Measurements from ENCODE around the gene FAM98B. TPM values are rescaled to one million over a fixed set of nuclear protein-coding genes. Genes with fewer than 3 reads are reported as not detected.

Gene FAM98B
- total and polyA plus RNA-seq, 2 of the 8 experiments (the other 6 are each of a cell fraction or from before 2014, with no cell fraction given), result 5.9 to 48.4 TPM

DNA sequence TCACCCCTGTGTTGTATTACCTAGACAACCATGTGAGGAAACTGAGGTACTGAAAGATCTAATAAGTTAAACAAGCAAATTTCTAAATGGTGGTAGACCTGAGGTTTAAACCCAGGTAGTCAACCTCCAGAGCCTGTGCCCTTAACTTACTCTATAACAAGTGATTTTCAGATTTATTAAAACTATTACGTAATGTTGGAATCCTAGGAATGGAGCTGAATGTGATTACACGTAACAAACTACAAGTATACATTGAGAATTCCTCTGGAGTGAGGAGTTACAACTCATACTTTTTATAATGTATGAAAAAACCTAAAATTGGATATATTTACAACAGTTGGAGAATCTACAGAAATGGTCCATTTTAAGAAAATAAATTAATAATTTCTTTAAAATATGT, 18.0 kb downstream of the FAM98B start:
- POLR2A ChIA-PET (ENCODE audit: partially characterized antibody), result no interaction called here
- TF ChIP-seq, protein P1, sequence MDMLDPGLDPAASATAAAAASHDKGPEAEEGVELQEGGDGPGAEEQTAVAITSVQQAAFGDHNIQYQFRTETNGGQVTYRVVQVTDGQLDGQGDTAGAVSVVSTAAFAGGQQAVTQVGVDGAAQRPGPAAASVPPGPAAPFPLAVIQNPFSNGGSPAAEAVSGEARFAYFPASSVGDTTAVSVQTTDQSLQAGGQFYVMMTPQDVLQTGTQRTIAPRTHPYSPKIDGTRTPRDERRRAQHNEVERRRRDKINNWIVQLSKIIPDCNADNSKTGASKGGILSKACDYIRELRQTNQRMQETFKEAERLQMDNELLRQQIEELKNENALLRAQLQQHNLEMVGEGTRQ (IDR thresholded peaks at IDR 0.05; ENCODE audit: low read length), result no peak
- TF ChIP-seq KDM1A (IDR thresholded peaks at IDR 0.05; ENCODE audit: borderline replicate concordance, low read length) (no peak), GABPA (IDR thresholded peaks at IDR 0.05; ENCODE audit: borderline replicate concordance, insufficient read depth, low read length) (no peak), SIRT6 (IDR thresholded peaks at IDR 0.05; ENCODE audit: low read length) (no peak), CHD1 (IDR thresholded peaks at IDR 0.05; ENCODE audit: low read depth, low read length) (no peak), CEBPB (IDR thresholded peaks at IDR 0.05; ENCODE audit: low read depth, low read length) (no peak), CBX8 (IDR thresholded peaks at IDR 0.05; ENCODE audit: borderline replicate concordance, low read depth, low read length) (no peak), TBP (IDR thresholded peaks at IDR 0.05; ENCODE audit: low read depth, low read length) (no peak), TAF7 (optimal IDR thresholded peaks at IDR 0.05; ENCODE audit: borderline replicate concordance, low read depth, low read length) (no peak), GTF2F1 (IDR thresholded peaks at IDR 0.05; ENCODE audit: borderline replicate concordance, low read depth, low read length) (no peak), EZH2 (IDR thresholded peaks at IDR 0.05; ENCODE audit: low read depth, low read length, severe bottlenecking) (no peak), HDAC6 (IDR thresholded peaks at IDR 0.05; ENCODE audit: low read depth, low read length) (no peak)
- TF ChIP-seq, protein P2, sequence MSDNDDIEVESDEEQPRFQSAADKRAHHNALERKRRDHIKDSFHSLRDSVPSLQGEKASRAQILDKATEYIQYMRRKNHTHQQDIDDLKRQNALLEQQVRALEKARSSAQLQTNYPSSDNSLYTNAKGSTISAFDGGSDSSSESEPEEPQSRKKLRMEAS (IDR thresholded peaks at IDR 0.05), result no peak

More for the DNA sequence above, 18.0 kb downstream of the FAM98B start:
- Histone ChIP-seq H3K79me1 (ENCODE audit: low read depth, low read length) (no peaks in the 10 kb centered on the region), H3K23me2 (ENCODE audit: low read depth, low read length) (no peaks in the 10 kb centered on the region), H3K4me3 (ENCODE audit: extremely low read depth in 1 of 4, insufficient read depth in 2 of 4, low read depth in 3 of 4, low read length in 4 of 4) (no peak overlapping the region), H3K36me3 (ENCODE audit: control insufficient read depth in 2 of 4, insufficient read depth in 4 of 4, low read length in 3 of 4) (peaks cover 3 to 31% (median 18%) of the 10 kb centered on the region in 4 experiments; a peak in 7 of 8 replicates), H2AFZ (ENCODE audit: low read length) (no peak overlapping the region), H4K8ac (ENCODE audit: extremely low read depth, insufficient read depth, low read length) (no peak overlapping the region), H3K23ac (ENCODE audit: insufficient read length) (no peak overlapping the region), H3K27me3 (replicated peaks in 1 of 4; ENCODE audit: control insufficient read depth in 3 of 4, extremely low read depth in 1 of 4, insufficient read depth in 3 of 4, low read length in 3 of 4) (no peaks in the 10 kb centered on the region), H3K9ac (replicated peaks in 1 of 4; ENCODE audit: extremely low read depth in 1 of 4, low read depth in 3 of 4, low read length in 3 of 4) (no peak overlapping the region), H3K4me2 (ENCODE audit: insufficient read depth in 1 of 2, low read depth in 2 of 2, low read length in 2 of 2) (no peak overlapping the region), H2BK12ac (ENCODE audit: low read depth, low read length) (no peak overlapping the region), H3K18ac (ENCODE audit: extremely low read depth, low read length) (no peak overlapping the region), H4K91ac (replicated peaks; ENCODE audit: insufficient read length, low read length) (no peak overlapping the region), H2BK20ac (ENCODE audit: low read length) (no peak overlapping the region), H3K56ac (replicated peaks; ENCODE audit: insufficient read length, low read depth, low read length) (no peak overlapping the region), H2BK120ac (replicated peaks; ENCODE audit: low read depth, low read length) (no peak overlapping the region), H3K79me2 (ENCODE audit: control insufficient read depth in 1 of 2, insufficient read depth in 2 of 2, low read length in 2 of 2) (no peaks in the 10 kb centered on the region), H2BK15ac (ENCODE audit: low read length) (no peak overlapping the region), H2BK5ac (ENCODE audit: low read depth, low read length) (no peak overlapping the region), H4K20me1 (replicated peaks in 1 of 2; ENCODE audit: control insufficient read depth in 1 of 2, insufficient read depth in 2 of 2, low read length in 2 of 2) (peaks cover 0 to 2% of the 10 kb centered on the region in 2 experiments), H3K27ac (ENCODE audit: low read depth, low read length) (no peak overlapping the region), H4K5ac (ENCODE audit: insufficient read length, low read depth, low read length) (no peak overlapping the region), H3K4me1 (replicated peaks in 1 of 4; ENCODE audit: control insufficient read depth in 3 of 4, insufficient read depth in 4 of 4, low read length in 3 of 4) (no peaks in the 10 kb centered on the region), H2AK5ac (ENCODE audit: low read depth, low read length) (no peak overlapping the region), H3K4ac (replicated peaks; ENCODE audit: insufficient read length, low read depth, low read length) (no peak overlapping the region), H3K14ac (ENCODE audit: insufficient read length) (no peak overlapping the region), H3K9me3 (ENCODE audit: insufficient read depth in 2 of 2, low read depth in 1 of 2, low read length in 1 of 2) (no peaks in the 10 kb centered on the region)
- CTCF ChIA-PET (ENCODE audit: partially characterized antibody), result interaction anchor here (1.3 to 1.9 kb wide), 4 partner anchors 30 to 218 kb away, joined by 3 to 12 read pairs (median 6); no protein-coding TSS in a partner anchor
- WGBS, 2 experiments (ENCODE audit: extremely low coverage in 1 of 2, insufficient coverage in 1 of 2, insufficient read length in 1 of 2, insufficient replicate concordance in 2 of 2, low coverage in 1 of 2, low lambda C conversion rate in 2 of 2, missing lambda C conversion rate in 1 of 2), result 96% methylated on average over 2 of the region's 2 CpGs; no CpG with 5 or more reads in 1 of the 2 experiments
- FAIRE-seq (no peak), DNase-seq (ENCODE audit: low read depth in 1 of 2, low spot score in 2 of 2) (no peak)
